AG09309 (cell line): Measurements from ENCODE around the gene GAB2.

Source experiments
- DNase-seq: peaks from one replicate; pipeline ENCODE4 v3.0.0-alpha.2; 2010; ENCODE audit warnings: low read depth
- H3K4me3 ChIP-seq: 2 replicates; pipeline ENCODE4 v1.5.1; 2011; ENCODE audit warnings: mild to moderate bottlenecking, low read depth, low read length, moderate library complexity; ENCODE audit not compliant: control insufficient read depth
- CTCF ChIP-seq: IDR thresholded peaks from 2 replicates; pipeline ENCODE4 v1.5.1; 2011; ENCODE audit warnings: mild to moderate bottlenecking, low read depth, low read length, inconsistent platforms; ENCODE audit not compliant: insufficient read depth, control insufficient read depth; ENCODE audit errors: missing control alignments

Gene GAB2

GRCh38 chr11:78376858-78377257 lies 40.8 kb downstream of the GAB2 start:
- TF ChIP-seq CTCF: no peak
- no peak overlapping the region for H3K4me3 ChIP-seq
- no peak for DNase-seq

GRCh38 chr11:78374917-78375316 lies 42.7 kb downstream of the GAB2 start:
- H3K4me3 ChIP-seq: no peak overlapping the region
- TF ChIP-seq CTCF: no peak
- no peak for DNase-seq

GRCh38 chr11:78373689-78374088 lies 43.9 kb downstream of the GAB2 start:
- DNase-seq: no peak
- H3K4me3 ChIP-seq: no peak overlapping the region
- TF ChIP-seq CTCF: no peak

GRCh38 chr11:78372114-78372768 lies 45.4 kb downstream of the GAB2 start:
- H3K4me3 ChIP-seq: no peak overlapping the region
- TF ChIP-seq CTCF: no peak
- no peak for DNase-seq

- no peak for TF ChIP-seq CTCF
- no peak for DNase-seq
- no peak overlapping the region for H3K4me3 ChIP-seq
Measured at GRCh38 chr11:78371221-78371891, 46.3 kb downstream of the GAB2 start.

- DNase-seq: no peak
- TF ChIP-seq CTCF: no peak
Measured at GRCh38 chr11:78370406-78371172, 47.0 kb downstream of the GAB2 start.

More at GRCh38 chr11:78370406-78371172, 47.0 kb downstream of the GAB2 start:
- no peak overlapping the region for H3K4me3 ChIP-seq
